OCI-LY3 (cell line): Measurements from ENCODE around the gene OGG1.

Experiments used
- H2AFZ ChIP-seq: fragments of 200-600, 300-600 bp; shearing (Covaris generic); 2 replicates; pipeline ENCODE4 v1.6.0; 2014; ENCODE audit warnings: antibody characterized with exemption, low read depth, low read length
- H3K27ac ChIP-seq: fragments of 200-600, 300-600 bp; sonication (generic); 2 replicates; pipeline ENCODE4 v1.5.1; 2014; ENCODE audit warnings: mild to moderate bottlenecking, low read length, moderate library complexity, mixed read lengths
- H3K27me3 ChIP-seq: fragments of 200-600, 300-600 bp; sonication (generic); 2 replicates; pipeline ENCODE4 v1.6.1; 2014; ENCODE audit warnings: low read depth, low read length, mixed read lengths
- H3K36me3 ChIP-seq: fragments of 200-600, 300-600 bp; sonication (generic); replicated peaks from 2 replicates; pipeline ENCODE3; 2014; ENCODE audit warnings: low read depth, low read length, mixed read lengths
- H3K4me1 ChIP-seq: fragments of 300-600, 200-600 bp; sonication (generic); 2 replicates; pipeline ENCODE4 v1.6.1; 2014; ENCODE audit warnings: low read length, mixed read lengths
- H3K4me2 ChIP-seq: fragments of 200-600, 300-600 bp; sonication (generic); 2 replicates; pipeline ENCODE4 v1.6.1; 2014; ENCODE audit warnings: low read length, mixed read lengths
- H3K4me3 ChIP-seq: fragments of 300-600, 200-600 bp; sonication (generic); 2 replicates; pipeline ENCODE4 v1.5.1; 2014; ENCODE audit warnings: antibody characterized with exemption, mild to moderate bottlenecking, low read length, moderate library complexity
- H3K79me2 ChIP-seq: fragments of 300-600, 200-600 bp; shearing (Covaris generic); 2 replicates; pipeline ENCODE4 v1.6.1; 2014; ENCODE audit warnings: mild to moderate bottlenecking, low read length, mixed read lengths
- H3K9ac ChIP-seq: fragments of 300-600, 200-600 bp; shearing (Covaris generic); 2 replicates; pipeline ENCODE4 v1.6.0; 2014; ENCODE audit warnings: mild to moderate bottlenecking, low read length, moderate library complexity
- H3K9me3 ChIP-seq: fragments of 200-600, 300-600 bp; shearing (Covaris generic); 2 replicates; pipeline ENCODE4 v1.6.1; 2014; ENCODE audit warnings: low read length, mixed read lengths; ENCODE audit not compliant: insufficient read depth
- H4K20me1 ChIP-seq: fragments of 200-600, 300-600 bp; sonication (generic); 2 replicates; pipeline ENCODE4 v1.6.1; 2016; ENCODE audit warnings: low read length, mixed read lengths; ENCODE audit not compliant: insufficient read depth
- EZH2phosphoT487 ChIP-seq: fragments of 200-600 bp; shearing (Covaris generic); IDR thresholded peaks from 2 replicates; pipeline ENCODE4 v1.6.1; 2018; ENCODE audit warnings: antibody characterized with exemption, mixed run types, low read depth
- TF ChIP-seq, protein P1 (sequence below): fragments of 200-600, 300-600 bp; sonication (generic); IDR thresholded peaks from 2 replicates; pipeline ENCODE4 v1.5.1; 2014; ENCODE audit warnings: antibody characterized with exemption, low read length, low read depth

OGG1 gene

DNA sequence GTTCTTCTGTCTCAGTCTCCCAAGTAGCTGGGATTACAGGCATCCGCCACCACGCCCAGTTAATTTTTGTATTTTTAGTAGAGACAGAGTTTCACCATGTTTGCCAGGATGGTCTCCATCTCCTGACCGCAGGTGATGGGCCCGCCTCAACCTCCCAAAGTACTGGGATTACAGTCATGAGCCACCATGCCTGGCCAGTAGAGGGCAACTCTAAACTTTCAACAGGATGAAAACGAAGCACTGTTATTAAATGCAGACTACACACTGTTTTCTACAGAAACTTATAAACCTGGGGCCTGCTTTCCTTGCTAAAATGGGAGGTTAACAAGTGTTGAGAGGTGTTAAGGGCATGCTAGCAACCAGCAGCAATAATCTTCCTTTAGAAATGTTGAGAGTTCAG is 50.8 kb downstream of the OGG1 start:
- TF ChIP-seq EZH2phosphoT487 = no peak
- TF ChIP-seq, protein P1, sequence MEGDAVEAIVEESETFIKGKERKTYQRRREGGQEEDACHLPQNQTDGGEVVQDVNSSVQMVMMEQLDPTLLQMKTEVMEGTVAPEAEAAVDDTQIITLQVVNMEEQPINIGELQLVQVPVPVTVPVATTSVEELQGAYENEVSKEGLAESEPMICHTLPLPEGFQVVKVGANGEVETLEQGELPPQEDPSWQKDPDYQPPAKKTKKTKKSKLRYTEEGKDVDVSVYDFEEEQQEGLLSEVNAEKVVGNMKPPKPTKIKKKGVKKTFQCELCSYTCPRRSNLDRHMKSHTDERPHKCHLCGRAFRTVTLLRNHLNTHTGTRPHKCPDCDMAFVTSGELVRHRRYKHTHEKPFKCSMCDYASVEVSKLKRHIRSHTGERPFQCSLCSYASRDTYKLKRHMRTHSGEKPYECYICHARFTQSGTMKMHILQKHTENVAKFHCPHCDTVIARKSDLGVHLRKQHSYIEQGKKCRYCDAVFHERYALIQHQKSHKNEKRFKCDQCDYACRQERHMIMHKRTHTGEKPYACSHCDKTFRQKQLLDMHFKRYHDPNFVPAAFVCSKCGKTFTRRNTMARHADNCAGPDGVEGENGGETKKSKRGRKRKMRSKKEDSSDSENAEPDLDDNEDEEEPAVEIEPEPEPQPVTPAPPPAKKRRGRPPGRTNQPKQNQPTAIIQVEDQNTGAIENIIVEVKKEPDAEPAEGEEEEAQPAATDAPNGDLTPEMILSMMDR = peak; percentile 34; the same call in 1 of the 2 replicates
- H3K27me3 ChIP-seq = no peaks in the 10 kb centered on the region
- H4K20me1 ChIP-seq = peaks cover 15% of the 10 kb centered on the region
- no peak overlapping the region for H2AFZ ChIP-seq
- no peak overlapping the region for H3K4me3 ChIP-seq
- H3K27ac ChIP-seq = no peak overlapping the region
- H3K36me3 ChIP-seq = peaks cover 69% of the 10 kb centered on the region
- H3K4me1 ChIP-seq = peaks cover 9% of the 10 kb centered on the region
- H3K9me3 ChIP-seq = no peaks in the 10 kb centered on the region
- H3K4me2 ChIP-seq = no peak overlapping the region
- H3K79me2 ChIP-seq = peaks cover 29% of the 10 kb centered on the region
- H3K9ac ChIP-seq = no peak overlapping the region

DNA sequence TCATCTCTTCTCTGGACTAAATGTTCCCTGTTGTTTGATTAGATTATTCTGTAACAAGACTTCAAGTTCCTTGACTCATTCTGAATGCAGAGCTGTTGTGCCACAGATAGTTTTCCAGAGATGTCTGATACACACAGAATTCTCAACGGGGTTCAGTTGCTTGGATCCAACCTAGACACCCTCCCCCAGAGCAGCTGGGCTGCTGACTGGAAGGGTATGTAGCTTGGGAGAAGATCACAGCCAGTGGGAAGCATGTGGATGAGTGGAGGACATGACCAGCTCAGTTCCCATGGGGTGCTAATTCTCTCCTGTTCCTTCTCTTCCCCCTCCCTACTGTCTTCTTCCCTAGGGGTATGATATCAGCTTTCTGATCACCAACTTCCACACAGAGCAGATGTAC is 53.7 kb downstream of the OGG1 start:
- H3K79me2 ChIP-seq = no peaks in the 10 kb centered on the region
- H3K9ac ChIP-seq = no peak overlapping the region
- no peak overlapping the region for H3K4me2 ChIP-seq
- H3K27ac ChIP-seq = no peak overlapping the region
- H3K4me3 ChIP-seq = no peak overlapping the region
- H4K20me1 ChIP-seq = peaks cover 2% of the 10 kb centered on the region; the same call in 1 of the 2 replicates
- TF ChIP-seq, protein P1 = no peak
- no peak for TF ChIP-seq EZH2phosphoT487
- peaks cover 3% of the 10 kb centered on the region; the same call in 1 of the 2 replicates for H3K4me1 ChIP-seq
- no peaks in the 10 kb centered on the region for H3K27me3 ChIP-seq
- peaks cover 63% of the 10 kb centered on the region for H3K36me3 ChIP-seq
- H2AFZ ChIP-seq = no peak overlapping the region
- no peaks in the 10 kb centered on the region for H3K9me3 ChIP-seq

DNA sequence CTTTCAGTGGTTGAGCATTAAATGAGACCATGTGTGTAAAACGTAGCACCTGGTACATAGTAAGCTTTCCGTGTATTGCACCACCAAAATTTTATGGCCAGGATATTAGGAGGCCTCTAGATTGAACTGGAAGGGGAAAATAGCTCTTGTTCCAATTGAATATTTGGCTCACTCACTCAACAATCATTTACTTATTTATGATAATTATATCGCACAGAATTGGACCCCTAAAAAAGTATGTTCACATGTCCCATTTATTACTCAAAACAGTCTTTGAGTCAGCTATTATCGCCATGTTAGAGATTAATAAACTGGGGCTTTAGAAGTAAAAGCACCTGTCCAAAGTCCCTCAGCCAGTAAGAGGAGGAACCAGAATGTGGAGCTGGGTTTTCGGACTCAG is 55.2 kb downstream of the OGG1 start:
- Histone ChIP-seq H3K27me3 (no peaks in the 10 kb centered on the region), H3K4me2 (no peak overlapping the region), H3K9ac (no peak overlapping the region), H3K36me3 (peaks cover 53% of the 10 kb centered on the region), H2AFZ (no peak overlapping the region), H3K4me1 (peaks cover 16% of the 10 kb centered on the region), H3K27ac (no peak overlapping the region), H3K4me3 (no peak overlapping the region), H4K20me1 (0 out of 2 replicates have a peak, but pooled peaks cover 2% of the 10 kb centered on the region), H3K9me3 (no peaks in the 10 kb centered on the region), H3K79me2 (no peaks in the 10 kb centered on the region)
- TF ChIP-seq EZH2phosphoT487 = no peak
- TF ChIP-seq, protein P1 = no peak

DNA sequence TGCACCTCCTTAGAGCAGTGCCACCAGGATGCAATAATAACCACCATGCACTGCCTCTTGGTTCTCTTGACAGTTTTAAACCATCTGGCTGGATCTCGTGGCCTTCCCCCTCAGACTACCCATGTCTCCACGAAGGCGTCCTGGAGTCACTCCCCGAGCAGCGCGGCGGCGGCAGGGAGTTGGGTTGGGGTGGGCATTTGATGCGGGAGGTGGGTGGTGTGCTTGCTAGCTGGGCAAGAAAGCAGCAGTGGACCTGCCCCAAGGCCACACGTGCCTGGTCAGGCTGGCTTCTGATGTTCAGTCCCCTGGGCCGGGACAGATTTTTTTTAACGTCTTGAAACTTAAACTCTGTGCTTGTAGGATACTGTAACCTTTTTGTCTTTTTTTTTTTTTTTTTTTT is 56.4 kb downstream of the OGG1 start:
- no peaks in the 10 kb centered on the region for H3K79me2 ChIP-seq
- H2AFZ ChIP-seq = no peak overlapping the region
- H3K9ac ChIP-seq = no peak overlapping the region
- H3K27ac ChIP-seq = no peak overlapping the region
- no peak overlapping the region for H3K4me3 ChIP-seq
- 0 out of 2 replicates have a peak, but pooled peaks cover 2% of the 10 kb centered on the region for H4K20me1 ChIP-seq
- H3K27me3 ChIP-seq = no peaks in the 10 kb centered on the region
- H3K36me3 ChIP-seq = peaks cover 48% of the 10 kb centered on the region
- no peak for TF ChIP-seq EZH2phosphoT487
- TF ChIP-seq, protein P1 = no peak
- H3K4me2 ChIP-seq = no peak overlapping the region
- peaks cover 16% of the 10 kb centered on the region for H3K4me1 ChIP-seq
- H3K9me3 ChIP-seq = no peaks in the 10 kb centered on the region
